IMR-90 (cell line): ENCODE measurements around the gene IQGAP2. TPM values are rescaled to one million over a fixed set of nuclear protein-coding genes. Genes with fewer than 3 reads are reported as not detected.

Source experiments
- ATAC-seq: fragments of 200-7000 bp; cut with Tn5 transposase; 2 replicates; pipeline ENCODE4 v1.9.1; 2020; ENCODE audit warnings: low read depth, mild to moderate bottlenecking, moderate library complexity
- BruUV-seq: library from RNA; stranded (reverse); fragments of 400-500 nt; replicated peaks from 2 replicates; lab custom pipeline; 2021; lab: Mats Ljungman, UMichigan
- CTCF ChIA-PET: fragments of 300-600 bp; formaldehyde crosslinking; extraction: SDS; loops from one replicate; lab custom pipeline; 2021; ENCODE audit warnings: antibody characterized with exemption; lab: Yijun Ruan, JAX
- POLR2A ChIA-PET: fragments of 300-600 bp; sonication (Branson Sonifier 250); formaldehyde crosslinking; loops from one replicate; lab custom pipeline; 2022; ENCODE audit warnings: antibody characterized with exemption; ENCODE audit not compliant: unreplicated experiment; lab: Charles Lee
- DNase-seq: peaks from one replicate; pipeline ENCODE4 v3.0.0; 2013
- H2AFZ ChIP-seq: replicated peaks from 2 replicates; pipeline ENCODE3; 2013; ENCODE audit warnings: low read length, mild to moderate bottlenecking; ENCODE audit not compliant: poor library complexity
- H2AK5ac ChIP-seq: 2 replicates; pipeline ENCODE4 v1.6.1; 2013; ENCODE audit warnings: low read depth, low read length, inconsistent platforms
- H2AK9ac ChIP-seq: replicated peaks from 2 replicates; pipeline ENCODE3; 2013; ENCODE audit warnings: mild to moderate bottlenecking, low read depth, low read length, moderate library complexity; ENCODE audit not compliant: poor library complexity
- H2BK120ac ChIP-seq: 2 replicates; pipeline ENCODE4 v1.6.1; 2013; ENCODE audit warnings: low read depth, low read length, inconsistent platforms
- H2BK15ac ChIP-seq: 3 replicates; pipeline ENCODE4 v1.6.1; 2013; ENCODE audit warnings: low read depth, low read length, inconsistent platforms
- H2BK20ac ChIP-seq: 2 replicates; pipeline ENCODE4 v1.6.1; 2013; ENCODE audit warnings: low read depth, mild to moderate bottlenecking, inconsistent platforms, low read length, moderate library complexity
- H2BK5ac ChIP-seq: 2 replicates; pipeline ENCODE4 v1.6.1; 2013; ENCODE audit warnings: mild to moderate bottlenecking, low read depth, low read length, inconsistent platforms; ENCODE audit not compliant: poor library complexity, severe bottlenecking
- H3K14ac ChIP-seq: replicated peaks from 2 replicates; pipeline ENCODE4 v1.6.1; 2013; ENCODE audit warnings: low read depth, low read length, inconsistent platforms
- H3K18ac ChIP-seq: 2 replicates; pipeline ENCODE4 v1.6.1; 2013; ENCODE audit warnings: low read depth, low read length, control low read depth
- H3K23ac ChIP-seq: 2 replicates; pipeline ENCODE4 v1.6.1; 2013; ENCODE audit warnings: low read depth, low read length, inconsistent platforms
- H3K27ac ChIP-seq: 2 replicates; pipeline ENCODE4 v1.5.1; 2013; ENCODE audit warnings: mild to moderate bottlenecking, control low read depth, low read length; ENCODE audit not compliant: insufficient read depth
- H3K27me3 ChIP-seq: 2 replicates; pipeline ENCODE4 v1.6.1; 2013; ENCODE audit warnings: low read length; ENCODE audit not compliant: control insufficient read depth, insufficient read depth
- H3K36me3 ChIP-seq: 2 replicates; pipeline ENCODE4 v1.6.1; 2013; ENCODE audit warnings: low read length, mixed read lengths; ENCODE audit not compliant: control insufficient read depth, insufficient read depth
- H3K4ac ChIP-seq: 2 replicates; pipeline ENCODE4 v1.6.1; 2013; ENCODE audit warnings: low read depth, low read length, inconsistent platforms
- H3K4me1 ChIP-seq: 2 replicates; pipeline ENCODE4 v1.6.1; 2013; ENCODE audit warnings: low read length, mixed read lengths; ENCODE audit not compliant: control insufficient read depth, insufficient read depth
- H3K4me2 ChIP-seq: 2 replicates; pipeline ENCODE4 v1.6.1; 2013; ENCODE audit warnings: low read depth, mild to moderate bottlenecking, control low read depth, low read length, moderate library complexity
- H3K4me3 ChIP-seq: 2 replicates; pipeline ENCODE4 v1.5.1; 2013; ENCODE audit warnings: low read depth, mild to moderate bottlenecking, control low read depth, low read length, moderate library complexity; ENCODE audit not compliant: insufficient read depth
- H3K56ac ChIP-seq: 2 replicates; pipeline ENCODE4 v1.6.1; 2013; ENCODE audit warnings: low read length, inconsistent platforms; ENCODE audit not compliant: insufficient read depth; ENCODE audit errors: extremely low read depth
- H3K79me1 ChIP-seq, 2 experiments: 2 replicates each; pipeline ENCODE4 v1.6.1; 2013; ENCODE audit warnings: low read length in 2 of 2, inconsistent platforms in 1 of 2, low read depth in 1 of 2
- H3K9ac ChIP-seq: 2 replicates; pipeline ENCODE4 v1.6.1; 2013; ENCODE audit warnings: low read depth, low read length, control low read depth
- H3K9me1 ChIP-seq: 2 replicates; pipeline ENCODE4 v1.6.1; 2013; ENCODE audit warnings: low read length, inconsistent platforms; ENCODE audit not compliant: insufficient read depth
- H3K9me3 ChIP-seq: 2 replicates; pipeline ENCODE4 v1.6.1; 2013; ENCODE audit warnings: low read length; ENCODE audit not compliant: control insufficient read depth, insufficient read depth
- H4K20me1 ChIP-seq: 2 replicates; pipeline ENCODE4 v1.6.1; 2013; ENCODE audit warnings: low read length, inconsistent platforms; ENCODE audit not compliant: insufficient read depth
- H4K5ac ChIP-seq: 2 replicates; pipeline ENCODE4 v1.6.1; 2013; ENCODE audit warnings: mild to moderate bottlenecking, low read depth, low read length, control low read depth
- H4K8ac ChIP-seq, 2 experiments: 2 replicates each; pipeline ENCODE4 v1.6.1; 2013; ENCODE audit warnings: low read depth in 2 of 2, low read length in 2 of 2, control low read depth in 1 of 2, inconsistent platforms in 1 of 2
- H4K91ac ChIP-seq: 2 replicates; pipeline ENCODE4 v1.6.1; 2013; ENCODE audit warnings: low read depth, low read length, inconsistent platforms; ENCODE audit not compliant: insufficient read depth
- BHLHE40 ChIP-seq: fragments of 150-350 bp; IDR thresholded peaks from 2 replicates; pipeline ENCODE4 v1.6.1; 2016; ENCODE audit warnings: mild to moderate bottlenecking, low read depth, low read length
- CHD1 ChIP-seq: IDR thresholded peaks from 2 replicates; pipeline ENCODE4 v1.6.1; 2012; ENCODE audit warnings: low read depth, low read length, improper control_type of control experiment
- MAZ ChIP-seq: IDR thresholded peaks from 2 replicates; pipeline ENCODE4 v1.6.1; 2012; ENCODE audit warnings: low read depth, mild to moderate bottlenecking, low read length, improper control_type of control experiment, moderate library complexity, borderline replicate concordance
- POLR2A ChIP-seq: IDR thresholded peaks from 2 replicates; pipeline ENCODE4 v1.6.1; 2012; ENCODE audit warnings: mild to moderate bottlenecking, low read depth, low read length
- RCOR1 ChIP-seq: IDR thresholded peaks from 2 replicates; pipeline ENCODE4 v1.6.1; 2012; ENCODE audit warnings: mild to moderate bottlenecking, low read length, improper control_type of control experiment; ENCODE audit not compliant: insufficient replicate concordance
- RFX5 ChIP-seq: IDR thresholded peaks from 2 replicates; pipeline ENCODE4 v1.8.0; 2012; ENCODE audit warnings: low read depth, mild to moderate bottlenecking, low read length, moderate library complexity
- SMC3 ChIP-seq: fragments of 150-350 bp; IDR thresholded peaks from 2 replicates; pipeline ENCODE4 v1.6.1; 2016; ENCODE audit warnings: low read depth, mild to moderate bottlenecking, antibody characterized with exemption, low read length, moderate library complexity
- WGBS, 2 experiments: methylation state at CpG; one replicate each; pipeline versions ENCODE4 v1.1.5 to v1.1.7; 2013; ENCODE audit warnings: missing lambda C conversion rate in 2 of 2; ENCODE audit not compliant: insufficient read length in 1 of 2; ENCODE audit errors: extremely low coverage in 2 of 2; 5-methylcytosine and 5-hydroxymethylcytosine counted together
- dilution Hi-C: fragments of 300-500 bp; cut with HindIII; formaldehyde crosslinking; loops from one replicate; pipeline ENCODE4 v1.14.3; 2018; ENCODE audit warnings: low sequenced_read_pairs; ENCODE audit not compliant: unreplicated experiment
- in situ Hi-C: fragments of 300-500 bp; cut with MboI; formaldehyde crosslinking; loops from 3 replicates; pipeline ENCODE4 v1.14.3; 2019; ENCODE audit warnings: low sequenced_read_pairs, inconsistent platforms, mixed read lengths
- intact Hi-C: fragments of 100-400 bp; cut with micrococcal nuclease; formaldehyde crosslinking; loops from 2 replicates; pipeline ENCODE4 v1.10.0; 2022
- polyA plus RNA-seq, 3 experiments: library from polyadenylated mRNA; depleted of rRNA; stranded (reverse); fragments of >200 nt; gene quantifications; 2 replicates each; pipeline ENCODE4 v1.2.3, GENCODE V29; 2012; ENCODE audit warnings: low replicate concordance in 1 of 3
- total RNA-seq: library from RNA; depleted of rRNA; stranded (reverse); fragments of >200 nt; gene quantifications from 2 replicates; pipeline ENCODE4 v1.2.3, GENCODE V29; 2012
- TF ChIP-seq, protein P1 (sequence below): fragments of 150-350 bp; IDR thresholded peaks from 2 replicates; pipeline ENCODE4 v1.6.1; 2016; ENCODE audit warnings: low read depth, mild to moderate bottlenecking, low read length, moderate library complexity, borderline replicate concordance
- TF ChIP-seq, protein P2 (sequence below): fragments of 150-350 bp; IDR thresholded peaks from 2 replicates; pipeline ENCODE4 v1.6.1; 2017; ENCODE audit warnings: mild to moderate bottlenecking, antibody characterized with exemption, low read length, low read depth
- TF ChIP-seq, protein P3 (sequence below): conservative IDR thresholded peaks from 2 replicates; pipeline ENCODE4 v1.5.1; 2012; ENCODE audit warnings: mild to moderate bottlenecking, low read depth, low read length, improper control_type of control experiment

Gene IQGAP2
- total and polyA plus RNA-seq, 2 of the 4 experiments (the other 2 are of a cell fraction), result 0.21 to 0.36 TPM

DNA sequence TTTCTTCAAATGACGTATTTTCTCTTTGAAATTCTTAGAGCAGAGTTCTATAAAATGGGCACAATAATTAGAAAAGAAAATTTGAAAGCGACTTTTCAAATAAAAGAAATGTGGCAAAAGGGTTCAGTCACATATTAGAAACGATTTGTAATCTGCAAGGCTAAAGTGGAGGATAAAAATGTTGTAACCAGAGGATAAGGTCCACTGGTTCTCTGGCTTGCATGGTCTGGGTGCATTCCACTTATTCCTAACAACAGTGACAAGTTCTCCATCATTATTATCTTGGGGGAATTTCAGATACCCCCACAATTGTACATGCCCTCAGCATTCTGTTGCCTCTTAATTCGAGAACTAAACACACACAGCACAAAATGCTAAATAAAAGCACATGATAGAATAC lies 91.1 kb downstream of the IQGAP2 start:
- H3K56ac ChIP-seq, result no peak overlapping the region
- no peak overlapping the region for H2AK9ac ChIP-seq
- CTCF ChIA-PET, result no interaction called here
- H2AFZ ChIP-seq, result no peak overlapping the region
- no peak overlapping the region for H3K4ac ChIP-seq
- H3K4me3 ChIP-seq, result no peak overlapping the region
- no peaks in the 10 kb centered on the region for H3K79me1 ChIP-seq
- H3K18ac ChIP-seq, result no peak overlapping the region
- no peak overlapping the region for H4K8ac ChIP-seq
- H3K36me3 ChIP-seq, result no peaks in the 10 kb centered on the region
- peaks cover 1% of the 10 kb centered on the region for H3K27me3 ChIP-seq
- TF ChIP-seq, protein P1, sequence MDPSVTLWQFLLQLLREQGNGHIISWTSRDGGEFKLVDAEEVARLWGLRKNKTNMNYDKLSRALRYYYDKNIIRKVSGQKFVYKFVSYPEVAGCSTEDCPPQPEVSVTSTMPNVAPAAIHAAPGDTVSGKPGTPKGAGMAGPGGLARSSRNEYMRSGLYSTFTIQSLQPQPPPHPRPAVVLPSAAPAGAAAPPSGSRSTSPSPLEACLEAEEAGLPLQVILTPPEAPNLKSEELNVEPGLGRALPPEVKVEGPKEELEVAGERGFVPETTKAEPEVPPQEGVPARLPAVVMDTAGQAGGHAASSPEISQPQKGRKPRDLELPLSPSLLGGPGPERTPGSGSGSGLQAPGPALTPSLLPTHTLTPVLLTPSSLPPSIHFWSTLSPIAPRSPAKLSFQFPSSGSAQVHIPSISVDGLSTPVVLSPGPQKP, result no peak
- TF ChIP-seq BHLHE40 (no peak), SMC3 (no peak), RFX5 (no peak), POLR2A (no peak), RCOR1 (no peak), CHD1 (no peak), MAZ (no peak)
- TF ChIP-seq, protein P2, sequence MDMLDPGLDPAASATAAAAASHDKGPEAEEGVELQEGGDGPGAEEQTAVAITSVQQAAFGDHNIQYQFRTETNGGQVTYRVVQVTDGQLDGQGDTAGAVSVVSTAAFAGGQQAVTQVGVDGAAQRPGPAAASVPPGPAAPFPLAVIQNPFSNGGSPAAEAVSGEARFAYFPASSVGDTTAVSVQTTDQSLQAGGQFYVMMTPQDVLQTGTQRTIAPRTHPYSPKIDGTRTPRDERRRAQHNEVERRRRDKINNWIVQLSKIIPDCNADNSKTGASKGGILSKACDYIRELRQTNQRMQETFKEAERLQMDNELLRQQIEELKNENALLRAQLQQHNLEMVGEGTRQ, result no peak
- TF ChIP-seq, protein P3, sequence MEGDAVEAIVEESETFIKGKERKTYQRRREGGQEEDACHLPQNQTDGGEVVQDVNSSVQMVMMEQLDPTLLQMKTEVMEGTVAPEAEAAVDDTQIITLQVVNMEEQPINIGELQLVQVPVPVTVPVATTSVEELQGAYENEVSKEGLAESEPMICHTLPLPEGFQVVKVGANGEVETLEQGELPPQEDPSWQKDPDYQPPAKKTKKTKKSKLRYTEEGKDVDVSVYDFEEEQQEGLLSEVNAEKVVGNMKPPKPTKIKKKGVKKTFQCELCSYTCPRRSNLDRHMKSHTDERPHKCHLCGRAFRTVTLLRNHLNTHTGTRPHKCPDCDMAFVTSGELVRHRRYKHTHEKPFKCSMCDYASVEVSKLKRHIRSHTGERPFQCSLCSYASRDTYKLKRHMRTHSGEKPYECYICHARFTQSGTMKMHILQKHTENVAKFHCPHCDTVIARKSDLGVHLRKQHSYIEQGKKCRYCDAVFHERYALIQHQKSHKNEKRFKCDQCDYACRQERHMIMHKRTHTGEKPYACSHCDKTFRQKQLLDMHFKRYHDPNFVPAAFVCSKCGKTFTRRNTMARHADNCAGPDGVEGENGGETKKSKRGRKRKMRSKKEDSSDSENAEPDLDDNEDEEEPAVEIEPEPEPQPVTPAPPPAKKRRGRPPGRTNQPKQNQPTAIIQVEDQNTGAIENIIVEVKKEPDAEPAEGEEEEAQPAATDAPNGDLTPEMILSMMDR, result no peak
- no peak overlapping the region for H3K9ac ChIP-seq
- H2BK120ac ChIP-seq, result no peak overlapping the region
- no CpG with 5 or more reads among the region's 4 CpGs for WGBS, 2 experiments
- no peak overlapping the region for H3K14ac ChIP-seq
- POLR2A ChIA-PET, result no interaction called here
- intact Hi-C loops (no loop called here), dilution Hi-C loops (no loop called here), in situ Hi-C loops (no loop called here)
- no peaks in the 10 kb centered on the region for H3K4me1 ChIP-seq
- no TSS peak for BruUV-seq
- no peak overlapping the region for H2BK20ac ChIP-seq
- DNase-seq (no peak), ATAC-seq (no peak)
- no peak overlapping the region for H2BK5ac ChIP-seq
- no peak overlapping the region for H4K5ac ChIP-seq
- no peak overlapping the region for H3K23ac ChIP-seq
- H2BK15ac ChIP-seq, result no peak overlapping the region
- H3K27ac ChIP-seq, result no peak overlapping the region
- no peaks in the 10 kb centered on the region for H3K9me1 ChIP-seq
- H3K9me3 ChIP-seq, result no peaks in the 10 kb centered on the region
- no peak overlapping the region for H4K91ac ChIP-seq
- no peaks in the 10 kb centered on the region for H4K20me1 ChIP-seq
- no peak overlapping the region for H2AK5ac ChIP-seq
- H3K4me2 ChIP-seq, result no peak overlapping the region
